ENCODE results near the gene IGF2BP2.

DNA sequence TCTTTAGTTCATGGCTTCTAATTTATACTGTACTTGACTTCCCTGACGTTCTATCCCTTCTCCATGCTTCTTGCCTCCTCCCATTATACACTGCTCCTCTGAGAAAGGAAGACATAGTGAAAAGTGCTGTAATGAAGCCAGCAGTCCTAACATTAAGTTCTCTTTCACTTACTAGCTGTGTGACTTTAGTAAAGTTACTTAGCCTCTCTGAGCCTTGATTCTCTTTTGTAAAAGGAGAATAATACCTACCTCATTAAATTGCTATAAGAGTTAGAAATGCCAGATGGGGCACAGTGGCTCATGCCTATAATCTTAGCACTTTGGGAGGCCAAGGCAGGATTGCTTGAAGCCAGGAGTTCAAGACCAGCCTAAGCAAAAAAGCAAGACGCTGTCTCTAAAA is 18.8 kb upstream of the IGF2BP2 start:
- TF ChIP-seq EGR1 (IDR thresholded peaks at IDR 0.05), result no peak
- TF ChIP-seq YY1 (IDR thresholded peaks at IDR 0.05; ENCODE audit: low read depth), result no peak
- TF ChIP-seq TAF1 (IDR thresholded peaks at IDR 0.05; ENCODE audit: low read depth), result no peak
- no peak for TF ChIP-seq EP300 (IDR thresholded peaks at IDR 0.05; ENCODE audit: borderline replicate concordance)
- TF ChIP-seq NFIC (IDR thresholded peaks at IDR 0.05), result no peak
- TF ChIP-seq, protein P1, sequence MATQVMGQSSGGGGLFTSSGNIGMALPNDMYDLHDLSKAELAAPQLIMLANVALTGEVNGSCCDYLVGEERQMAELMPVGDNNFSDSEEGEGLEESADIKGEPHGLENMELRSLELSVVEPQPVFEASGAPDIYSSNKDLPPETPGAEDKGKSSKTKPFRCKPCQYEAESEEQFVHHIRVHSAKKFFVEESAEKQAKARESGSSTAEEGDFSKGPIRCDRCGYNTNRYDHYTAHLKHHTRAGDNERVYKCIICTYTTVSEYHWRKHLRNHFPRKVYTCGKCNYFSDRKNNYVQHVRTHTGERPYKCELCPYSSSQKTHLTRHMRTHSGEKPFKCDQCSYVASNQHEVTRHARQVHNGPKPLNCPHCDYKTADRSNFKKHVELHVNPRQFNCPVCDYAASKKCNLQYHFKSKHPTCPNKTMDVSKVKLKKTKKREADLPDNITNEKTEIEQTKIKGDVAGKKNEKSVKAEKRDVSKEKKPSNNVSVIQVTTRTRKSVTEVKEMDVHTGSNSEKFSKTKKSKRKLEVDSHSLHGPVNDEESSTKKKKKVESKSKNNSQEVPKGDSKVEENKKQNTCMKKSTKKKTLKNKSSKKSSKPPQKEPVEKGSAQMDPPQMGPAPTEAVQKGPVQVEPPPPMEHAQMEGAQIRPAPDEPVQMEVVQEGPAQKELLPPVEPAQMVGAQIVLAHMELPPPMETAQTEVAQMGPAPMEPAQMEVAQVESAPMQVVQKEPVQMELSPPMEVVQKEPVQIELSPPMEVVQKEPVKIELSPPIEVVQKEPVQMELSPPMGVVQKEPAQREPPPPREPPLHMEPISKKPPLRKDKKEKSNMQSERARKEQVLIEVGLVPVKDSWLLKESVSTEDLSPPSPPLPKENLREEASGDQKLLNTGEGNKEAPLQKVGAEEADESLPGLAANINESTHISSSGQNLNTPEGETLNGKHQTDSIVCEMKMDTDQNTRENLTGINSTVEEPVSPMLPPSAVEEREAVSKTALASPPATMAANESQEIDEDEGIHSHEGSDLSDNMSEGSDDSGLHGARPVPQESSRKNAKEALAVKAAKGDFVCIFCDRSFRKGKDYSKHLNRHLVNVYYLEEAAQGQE (IDR thresholded peaks at IDR 0.05; ENCODE audit: low read depth), result no peak
- TF ChIP-seq FOXM1 (IDR thresholded peaks at IDR 0.05; ENCODE audit: borderline replicate concordance, low read depth), result no peak
- TF ChIP-seq CREB1 (IDR thresholded peaks at IDR 0.05; ENCODE audit: low read depth), result no peak
- no peak for TF ChIP-seq ZBTB7A (IDR thresholded peaks at IDR 0.05; ENCODE audit: low read depth)
- TF ChIP-seq, protein P2, sequence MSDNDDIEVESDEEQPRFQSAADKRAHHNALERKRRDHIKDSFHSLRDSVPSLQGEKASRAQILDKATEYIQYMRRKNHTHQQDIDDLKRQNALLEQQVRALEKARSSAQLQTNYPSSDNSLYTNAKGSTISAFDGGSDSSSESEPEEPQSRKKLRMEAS (IDR thresholded peaks at IDR 0.05), result no peak
- TF ChIP-seq RAD21 (IDR thresholded peaks at IDR 0.05; ENCODE audit: low read depth), result no peak
- TF ChIP-seq TCF12 (IDR thresholded peaks at IDR 0.05; ENCODE audit: low read depth), result no peak
- TF ChIP-seq CEBPB (IDR thresholded peaks at IDR 0.05), result no peak
- TF ChIP-seq, protein P3, sequence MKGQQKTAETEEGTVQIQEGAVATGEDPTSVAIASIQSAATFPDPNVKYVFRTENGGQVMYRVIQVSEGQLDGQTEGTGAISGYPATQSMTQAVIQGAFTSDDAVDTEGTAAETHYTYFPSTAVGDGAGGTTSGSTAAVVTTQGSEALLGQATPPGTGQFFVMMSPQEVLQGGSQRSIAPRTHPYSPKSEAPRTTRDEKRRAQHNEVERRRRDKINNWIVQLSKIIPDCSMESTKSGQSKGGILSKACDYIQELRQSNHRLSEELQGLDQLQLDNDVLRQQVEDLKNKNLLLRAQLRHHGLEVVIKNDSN (IDR thresholded peaks at IDR 0.05), result no peak

Data from Ishikawa (cell line).